SK-N-SH treated with all-trans-retinoic acid at 6 μM for 48 hours (cell line): ENCODE measurements around the gene MAGI3.

Experiments
- ATAC-seq: fragments of 200-7000 bp; cut with Tn5 transposase; 3 replicates; pipeline ENCODE4 v1.9.1; 2020; ENCODE audit warnings: mild to moderate bottlenecking, moderate library complexity
- ARNTL ChIP-seq: fragments of 450-650 bp; formaldehyde crosslinking; IDR thresholded peaks from 2 replicates; pipeline ENCODE4 v1.5.0; 2020; ENCODE audit warnings: low read depth, mild to moderate bottlenecking, moderate library complexity, borderline replicate concordance
- BACH2 ChIP-seq: fragments of 250-450 bp; sonication (Bioruptor Pico); IDR thresholded peaks from 2 replicates; pipeline ENCODE4 v1.9.0; 2021; ENCODE audit warnings: mild to moderate bottlenecking, borderline replicate concordance
- CSDC2 ChIP-seq: fragments of 250-450 bp; sonication (Bioruptor Pico); IDR thresholded peaks from 2 replicates; pipeline ENCODE4 v1.5.0; 2020; ENCODE audit warnings: mild to moderate bottlenecking, moderate library complexity
- ESRRG ChIP-seq: fragments of 250-450 bp; sonication (Bioruptor Pico); IDR thresholded peaks from 2 replicates; pipeline ENCODE4 v1.6.1; 2021; ENCODE audit warnings: mild to moderate bottlenecking
- GLIS3 ChIP-seq: fragments of 250-450 bp; sonication (Bioruptor Pico); IDR thresholded peaks from 2 replicates; pipeline ENCODE4 v1.5.0; 2020; ENCODE audit warnings: mild to moderate bottlenecking, moderate library complexity
- ISL1 ChIP-seq: fragments of 250-450 bp; sonication (Bioruptor Pico); IDR thresholded peaks from 2 replicates; pipeline ENCODE4 v2.1.2; 2022; ENCODE audit warnings: mild to moderate bottlenecking, moderate library complexity
- OSR1 ChIP-seq: fragments of 250-450 bp; sonication (Bioruptor Pico); IDR thresholded peaks from 2 replicates; pipeline ENCODE4 v1.8.0; 2022; ENCODE audit warnings: moderate library complexity, mild to moderate bottlenecking, inconsistent platforms
- PPARA ChIP-seq: fragments of 250-450 bp; sonication (Bioruptor Pico); IDR thresholded peaks from 2 replicates; pipeline ENCODE4 v1.5.0; 2020; ENCODE audit warnings: mild to moderate bottlenecking, borderline replicate concordance
- RARB ChIP-seq: fragments of 250-450 bp; sonication (Bioruptor Pico); IDR thresholded peaks from 2 replicates; pipeline ENCODE4 v1.8.0; 2021; ENCODE audit warnings: mild to moderate bottlenecking, moderate library complexity
- SNAI2 ChIP-seq: fragments of 250-450 bp; sonication (Bioruptor Pico); IDR thresholded peaks from 2 replicates; pipeline ENCODE4 v1.5.0; 2020; ENCODE audit warnings: mild to moderate bottlenecking, moderate library complexity
- TCF4 ChIP-seq: fragments of 250-450 bp; sonication (Bioruptor Pico); IDR thresholded peaks from 2 replicates; pipeline ENCODE4 v1.8.0; 2021; ENCODE audit warnings: mild to moderate bottlenecking, moderate library complexity, borderline replicate concordance
- TOX ChIP-seq: fragments of 250-450 bp; sonication (Bioruptor Pico); IDR thresholded peaks from 2 replicates; pipeline ENCODE4 v1.8.0; 2021; ENCODE audit warnings: mild to moderate bottlenecking, moderate library complexity, borderline replicate concordance
- ZC3H10 ChIP-seq: fragments of 250-450 bp; sonication (Bioruptor Pico); IDR thresholded peaks from 2 replicates; pipeline ENCODE4 v1.5.1; 2021; ENCODE audit warnings: mild to moderate bottlenecking, moderate library complexity
- ZFP3 ChIP-seq: fragments of 250-450 bp; sonication (Bioruptor Pico); IDR thresholded peaks from 2 replicates; pipeline ENCODE4 v1.5.0; 2020; ENCODE audit warnings: mild to moderate bottlenecking, moderate library complexity
- ZNF565 ChIP-seq: fragments of 450-650 bp; formaldehyde crosslinking; conservative IDR thresholded peaks from 2 replicates; pipeline ENCODE4 v1.5.0; 2020; ENCODE audit warnings: low read depth, mild to moderate bottlenecking, moderate library complexity
- ZNF70 ChIP-seq: fragments of 450-650 bp; formaldehyde crosslinking; IDR thresholded peaks from 2 replicates; pipeline ENCODE4 v1.5.0; 2020; ENCODE audit warnings: mild to moderate bottlenecking, moderate library complexity
- ZNF8 ChIP-seq: fragments of 450-650 bp; formaldehyde crosslinking; IDR thresholded peaks from 2 replicates; pipeline ENCODE4 v1.5.0; 2020; ENCODE audit warnings: mild to moderate bottlenecking, moderate library complexity
- TF ChIP-seq, protein P1 (sequence below): fragments of 250-450 bp; sonication (Bioruptor Pico); IDR thresholded peaks from 2 replicates; pipeline ENCODE4 v1.8.0; 2020; ENCODE audit warnings: mild to moderate bottlenecking, moderate library complexity, borderline replicate concordance
- TF ChIP-seq, protein P2 (sequence below): fragments of 250-450 bp; sonication (Bioruptor Pico); IDR thresholded peaks from 2 replicates; pipeline ENCODE4 v1.5.1; 2020; ENCODE audit warnings: low read depth, mild to moderate bottlenecking, moderate library complexity
- TF ChIP-seq, protein P3 (sequence below): fragments of 250-450 bp; sonication (Bioruptor Pico); IDR thresholded peaks from 2 replicates; pipeline ENCODE4 v1.8.0; 2021; ENCODE audit warnings: low read depth, mild to moderate bottlenecking, moderate library complexity, borderline replicate concordance
- TF ChIP-seq, protein P4 (sequence below): fragments of 250-450 bp; sonication (Bioruptor Pico); IDR thresholded peaks from 2 replicates; pipeline ENCODE4 v1.5.1; 2021; ENCODE audit warnings: mild to moderate bottlenecking, moderate library complexity
- TF ChIP-seq, protein P5 (sequence below): fragments of 250-450 bp; sonication (Bioruptor Pico); IDR thresholded peaks from 2 replicates; pipeline ENCODE4 v1.5.0; 2020; ENCODE audit warnings: mild to moderate bottlenecking, moderate library complexity

MAGI3 gene

DNA sequence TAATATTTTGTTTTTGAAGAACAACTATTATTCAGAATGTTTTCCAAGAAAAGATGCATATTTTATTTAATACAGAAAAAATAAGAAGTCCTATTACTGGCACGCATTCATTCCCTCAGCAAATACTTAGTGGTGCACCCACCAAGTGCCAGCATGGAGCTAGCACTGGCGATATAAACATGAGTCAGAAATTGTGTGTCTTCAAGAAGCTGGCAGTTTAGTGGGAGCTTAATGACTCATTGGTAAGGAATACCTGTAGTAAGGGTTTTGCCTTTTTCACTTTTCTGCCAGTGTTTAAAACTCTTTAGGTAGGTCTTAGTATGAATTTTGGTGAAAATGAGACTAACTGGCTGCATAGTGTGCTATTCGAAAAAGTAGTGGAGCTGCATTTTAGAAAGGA, 6.3 kb downstream of the MAGI3 start:
- ATAC-seq = peak; percentile 70
- TF ChIP-seq ISL1 (CRISPR knock-in tag) (0 out of 2 replicates have a peak, but pooled peaks have one; percentile 17), BACH2 (CRISPR knock-in tag) (no peak)

DNA sequence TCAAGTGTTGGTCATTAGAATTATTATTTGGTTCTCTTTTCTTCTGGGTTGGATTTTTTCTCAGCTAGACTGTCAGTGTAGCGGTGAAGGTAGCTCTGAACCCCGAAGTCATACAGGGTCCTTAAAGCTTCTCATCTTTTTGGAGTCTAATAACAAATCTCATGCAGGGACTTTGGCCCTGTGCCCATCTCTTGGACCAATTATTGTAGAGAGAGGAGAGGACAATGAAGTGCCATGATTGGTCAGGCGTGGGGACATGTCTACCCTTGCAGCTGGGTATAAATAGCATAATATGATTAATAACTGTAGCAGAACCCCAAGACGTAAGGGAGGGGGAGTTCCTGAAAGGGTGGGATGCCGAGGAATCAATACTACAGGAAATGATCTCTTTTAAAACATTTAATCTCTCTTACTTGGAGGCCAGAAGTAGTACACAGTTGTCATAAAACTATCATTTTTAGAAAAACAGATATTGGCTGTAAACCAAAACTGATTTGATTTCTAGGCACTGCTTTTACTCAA, 8.8 kb downstream of the MAGI3 start:
- ATAC-seq = no peak; the same call in 2 of the 3 replicates
- TF ChIP-seq, protein P1, sequence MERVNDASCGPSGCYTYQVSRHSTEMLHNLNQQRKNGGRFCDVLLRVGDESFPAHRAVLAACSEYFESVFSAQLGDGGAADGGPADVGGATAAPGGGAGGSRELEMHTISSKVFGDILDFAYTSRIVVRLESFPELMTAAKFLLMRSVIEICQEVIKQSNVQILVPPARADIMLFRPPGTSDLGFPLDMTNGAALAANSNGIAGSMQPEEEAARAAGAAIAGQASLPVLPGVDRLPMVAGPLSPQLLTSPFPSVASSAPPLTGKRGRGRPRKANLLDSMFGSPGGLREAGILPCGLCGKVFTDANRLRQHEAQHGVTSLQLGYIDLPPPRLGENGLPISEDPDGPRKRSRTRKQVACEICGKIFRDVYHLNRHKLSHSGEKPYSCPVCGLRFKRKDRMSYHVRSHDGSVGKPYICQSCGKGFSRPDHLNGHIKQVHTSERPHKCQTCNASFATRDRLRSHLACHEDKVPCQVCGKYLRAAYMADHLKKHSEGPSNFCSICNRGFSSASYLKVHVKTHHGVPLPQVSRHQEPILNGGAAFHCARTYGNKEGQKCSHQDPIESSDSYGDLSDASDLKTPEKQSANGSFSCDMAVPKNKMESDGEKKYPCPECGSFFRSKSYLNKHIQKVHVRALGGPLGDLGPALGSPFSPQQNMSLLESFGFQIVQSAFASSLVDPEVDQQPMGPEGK (CRISPR knock-in tag) = no peak
- TF ChIP-seq TCF4 (CRISPR knock-in tag) = peak; percentile 27; the same call in 1 of the 2 replicates

DNA sequence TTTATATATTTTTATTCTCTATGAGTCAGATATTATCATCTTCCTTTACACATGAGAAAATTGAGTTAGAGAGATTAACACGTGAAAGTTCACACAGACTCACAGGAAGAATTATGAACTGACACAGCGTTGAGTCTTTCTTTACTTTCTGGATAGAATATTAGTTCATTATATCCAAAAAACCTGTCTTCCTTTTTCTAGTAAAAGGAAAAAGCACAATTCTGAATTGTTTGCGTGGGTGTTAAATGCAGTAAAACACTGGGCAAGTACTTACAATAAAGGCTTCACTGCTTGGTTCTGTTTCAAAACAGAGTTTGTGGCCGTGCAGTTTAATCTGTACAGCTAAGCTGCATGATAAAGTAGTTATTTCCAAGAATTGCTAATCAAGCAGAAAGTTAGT, 10.8 kb downstream of the MAGI3 start:
- TF ChIP-seq OSR1 (CRISPR knock-in tag) = no peak
- no peak for TF ChIP-seq ARNTL
- TF ChIP-seq BACH2 (CRISPR knock-in tag) = no peak
- no peak for TF ChIP-seq ESRRG (CRISPR knock-in tag)
- TF ChIP-seq TCF4 (CRISPR knock-in tag) = no peak
- TF ChIP-seq, protein P2, sequence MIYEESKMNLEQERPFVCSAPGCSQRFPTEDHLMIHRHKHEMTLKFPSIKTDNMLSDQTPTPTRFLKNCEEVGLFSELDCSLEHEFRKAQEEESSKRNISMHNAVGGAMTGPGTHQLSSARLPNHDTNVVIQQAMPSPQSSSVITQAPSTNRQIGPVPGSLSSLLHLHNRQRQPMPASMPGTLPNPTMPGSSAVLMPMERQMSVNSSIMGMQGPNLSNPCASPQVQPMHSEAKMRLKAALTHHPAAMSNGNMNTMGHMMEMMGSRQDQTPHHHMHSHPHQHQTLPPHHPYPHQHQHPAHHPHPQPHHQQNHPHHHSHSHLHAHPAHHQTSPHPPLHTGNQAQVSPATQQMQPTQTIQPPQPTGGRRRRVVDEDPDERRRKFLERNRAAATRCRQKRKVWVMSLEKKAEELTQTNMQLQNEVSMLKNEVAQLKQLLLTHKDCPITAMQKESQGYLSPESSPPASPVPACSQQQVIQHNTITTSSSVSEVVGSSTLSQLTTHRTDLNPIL = no peak
- no peak for TF ChIP-seq GLIS3 (CRISPR knock-in tag)
- no peak for ATAC-seq

DNA sequence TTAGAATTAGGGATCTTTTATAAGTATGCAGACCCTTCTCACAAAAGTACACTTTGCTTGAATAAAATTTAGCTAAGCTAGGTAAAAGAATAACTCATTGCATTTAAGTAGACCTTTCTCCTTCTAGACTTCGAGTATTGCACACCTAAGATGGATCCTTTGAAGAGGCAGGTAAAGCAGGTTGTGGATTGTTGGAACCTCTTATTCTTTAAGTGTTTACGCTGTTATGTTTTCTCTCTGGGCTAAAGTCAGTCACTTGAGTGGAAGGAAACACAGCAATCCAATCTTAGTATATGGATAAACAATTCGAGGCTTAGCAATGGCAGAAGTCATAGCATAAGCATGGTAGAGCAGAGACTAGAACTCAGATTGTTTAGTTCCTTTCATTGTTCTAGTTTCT, 11.4 kb downstream of the MAGI3 start:
- TF ChIP-seq ESRRG (CRISPR knock-in tag) (no peak), ZNF8 (no peak), PPARA (CRISPR knock-in tag) (no peak), ZFP3 (CRISPR knock-in tag) (no peak), ARNTL (no peak), ZNF565 (CRISPR knock-in tag) (no peak), TCF4 (CRISPR knock-in tag) (no peak), SNAI2 (CRISPR knock-in tag) (no peak), ISL1 (CRISPR knock-in tag) (no peak), OSR1 (CRISPR knock-in tag) (no peak), ZC3H10 (no peak), ZNF70 (no peak), CSDC2 (CRISPR knock-in tag) (no peak), RARB (CRISPR knock-in tag) (no peak), BACH2 (CRISPR knock-in tag) (no peak), TOX (CRISPR knock-in tag) (no peak)
- TF ChIP-seq, protein P3, sequence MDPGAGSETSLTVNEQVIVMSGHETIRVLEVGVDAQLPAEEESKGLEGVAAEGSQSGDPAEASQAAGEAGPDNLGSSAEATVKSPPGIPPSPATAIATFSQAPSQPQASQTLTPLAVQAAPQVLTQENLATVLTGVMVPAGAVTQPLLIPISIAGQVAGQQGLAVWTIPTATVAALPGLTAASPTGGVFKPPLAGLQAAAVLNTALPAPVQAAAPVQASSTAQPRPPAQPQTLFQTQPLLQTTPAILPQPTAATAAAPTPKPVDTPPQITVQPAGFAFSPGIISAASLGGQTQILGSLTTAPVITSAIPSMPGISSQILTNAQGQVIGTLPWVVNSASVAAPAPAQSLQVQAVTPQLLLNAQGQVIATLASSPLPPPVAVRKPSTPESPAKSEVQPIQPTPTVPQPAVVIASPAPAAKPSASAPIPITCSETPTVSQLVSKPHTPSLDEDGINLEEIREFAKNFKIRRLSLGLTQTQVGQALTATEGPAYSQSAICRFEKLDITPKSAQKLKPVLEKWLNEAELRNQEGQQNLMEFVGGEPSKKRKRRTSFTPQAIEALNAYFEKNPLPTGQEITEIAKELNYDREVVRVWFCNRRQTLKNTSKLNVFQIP (CRISPR knock-in tag) = no peak
- TF ChIP-seq, protein P4, sequence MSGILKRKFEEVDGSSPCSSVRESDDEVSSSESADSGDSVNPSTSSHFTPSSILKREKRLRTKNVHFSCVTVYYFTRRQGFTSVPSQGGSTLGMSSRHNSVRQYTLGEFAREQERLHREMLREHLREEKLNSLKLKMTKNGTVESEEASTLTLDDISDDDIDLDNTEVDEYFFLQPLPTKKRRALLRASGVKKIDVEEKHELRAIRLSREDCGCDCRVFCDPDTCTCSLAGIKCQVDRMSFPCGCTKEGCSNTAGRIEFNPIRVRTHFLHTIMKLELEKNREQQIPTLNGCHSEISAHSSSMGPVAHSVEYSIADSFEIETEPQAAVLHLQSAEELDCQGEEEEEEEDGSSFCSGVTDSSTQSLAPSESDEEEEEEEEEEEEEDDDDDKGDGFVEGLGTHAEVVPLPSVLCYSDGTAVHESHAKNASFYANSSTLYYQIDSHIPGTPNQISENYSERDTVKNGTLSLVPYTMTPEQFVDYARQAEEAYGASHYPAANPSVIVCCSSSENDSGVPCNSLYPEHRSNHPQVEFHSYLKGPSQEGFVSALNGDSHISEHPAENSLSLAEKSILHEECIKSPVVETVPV (CRISPR knock-in tag) = no peak
- TF ChIP-seq, protein P5, sequence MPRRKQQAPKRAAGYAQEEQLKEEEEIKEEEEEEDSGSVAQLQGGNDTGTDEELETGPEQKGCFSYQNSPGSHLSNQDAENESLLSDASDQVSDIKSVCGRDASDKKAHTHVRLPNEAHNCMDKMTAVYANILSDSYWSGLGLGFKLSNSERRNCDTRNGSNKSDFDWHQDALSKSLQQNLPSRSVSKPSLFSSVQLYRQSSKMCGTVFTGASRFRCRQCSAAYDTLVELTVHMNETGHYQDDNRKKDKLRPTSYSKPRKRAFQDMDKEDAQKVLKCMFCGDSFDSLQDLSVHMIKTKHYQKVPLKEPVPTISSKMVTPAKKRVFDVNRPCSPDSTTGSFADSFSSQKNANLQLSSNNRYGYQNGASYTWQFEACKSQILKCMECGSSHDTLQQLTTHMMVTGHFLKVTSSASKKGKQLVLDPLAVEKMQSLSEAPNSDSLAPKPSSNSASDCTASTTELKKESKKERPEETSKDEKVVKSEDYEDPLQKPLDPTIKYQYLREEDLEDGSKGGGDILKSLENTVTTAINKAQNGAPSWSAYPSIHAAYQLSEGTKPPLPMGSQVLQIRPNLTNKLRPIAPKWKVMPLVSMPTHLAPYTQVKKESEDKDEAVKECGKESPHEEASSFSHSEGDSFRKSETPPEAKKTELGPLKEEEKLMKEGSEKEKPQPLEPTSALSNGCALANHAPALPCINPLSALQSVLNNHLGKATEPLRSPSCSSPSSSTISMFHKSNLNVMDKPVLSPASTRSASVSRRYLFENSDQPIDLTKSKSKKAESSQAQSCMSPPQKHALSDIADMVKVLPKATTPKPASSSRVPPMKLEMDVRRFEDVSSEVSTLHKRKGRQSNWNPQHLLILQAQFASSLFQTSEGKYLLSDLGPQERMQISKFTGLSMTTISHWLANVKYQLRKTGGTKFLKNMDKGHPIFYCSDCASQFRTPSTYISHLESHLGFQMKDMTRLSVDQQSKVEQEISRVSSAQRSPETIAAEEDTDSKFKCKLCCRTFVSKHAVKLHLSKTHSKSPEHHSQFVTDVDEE (CRISPR knock-in tag) = no peak
- TF ChIP-seq, protein P2 = no peak

More for the DNA sequence above, 11.4 kb downstream of the MAGI3 start:
- ATAC-seq = no peak
